ENCODE data around the gene CCR1.

CCR1 gene

GRCh38 chr3:46208167-46208704 lies at the start of gene CCR1:
Gene CCR1 (minus strand): TSS chr3:46208313. CDS start chr3:46204313, 4,000 bp downstream.
- peak; percentile 24 for DNase-seq (ENCODE audit: low read depth)

GRCh38 chr3:46252980-46253379 lies 44.9 kb upstream of the CCR1 start:
- no peak for DNase-seq (ENCODE audit: low read depth)

GRCh38 chr3:46245146-46245545 lies 37.0 kb upstream of the CCR1 start:
- no peak for DNase-seq (ENCODE audit: low read depth)

GRCh38 chr3:46243560-46243959 lies 35.4 kb upstream of the CCR1 start:
- DNase-seq (ENCODE audit: low read depth), result no peak

- DNase-seq (ENCODE audit: low read depth), result no peak
Observed at GRCh38 chr3:46242120-46242519, 34.0 kb upstream of the CCR1 start, which contains the start of gene CCR3. Gene CCR3 (plus strand): TSS chr3:46242460. CDS start chr3:46265159, 22,699 bp downstream.

- no peak for DNase-seq (ENCODE audit: low read depth)
Observed at GRCh38 chr3:46239952-46240351, 31.8 kb upstream of the CCR1 start.

GRCh38 chr3:46239301-46239938 lies 31.3 kb upstream of the CCR1 start:
- DNase-seq (ENCODE audit: low read depth), result no peak

- no peak for DNase-seq (ENCODE audit: low read depth)
Observed at GRCh38 chr3:46238386-46238785, 30.3 kb upstream of the CCR1 start.

GRCh38 chr3:46236294-46237054 lies 28.4 kb upstream of the CCR1 start:
- no peak for DNase-seq (ENCODE audit: low read depth)

- DNase-seq (ENCODE audit: low read depth), result no peak
Observed at GRCh38 chr3:46235425-46235824, 27.3 kb upstream of the CCR1 start.

GRCh38 chr3:46233194-46233593 lies 25.1 kb upstream of the CCR1 start:
- DNase-seq (ENCODE audit: low read depth), result no peak

GRCh38 chr3:46231323-46231722 lies 23.2 kb upstream of the CCR1 start:
- DNase-seq (ENCODE audit: low read depth), result no peak

- DNase-seq (ENCODE audit: low read depth), result no peak
Observed at GRCh38 chr3:46228260-46229242, 20.4 kb upstream of the CCR1 start.

- no peak for DNase-seq (ENCODE audit: low read depth)
Observed at GRCh38 chr3:46222435-46223161, 14.5 kb upstream of the CCR1 start.

GRCh38 chr3:46221938-46222337 lies 13.8 kb upstream of the CCR1 start:
- DNase-seq (ENCODE audit: low read depth), result no peak

- DNase-seq (ENCODE audit: low read depth), result no peak
Observed at GRCh38 chr3:46221391-46221790, 13.3 kb upstream of the CCR1 start.

- DNase-seq (ENCODE audit: low read depth), result no peak
Observed at GRCh38 chr3:46218196-46218709, 10.1 kb upstream of the CCR1 start.

GRCh38 chr3:46215810-46216414 lies 7.8 kb upstream of the CCR1 start:
- DNase-seq (ENCODE audit: low read depth), result no peak

- DNase-seq (ENCODE audit: low read depth), result no peak
Observed at GRCh38 chr3:46214751-46215352, 6.7 kb upstream of the CCR1 start.

GRCh38 chr3:46213201-46213600 lies 5.1 kb upstream of the CCR1 start:
- DNase-seq (ENCODE audit: low read depth), result no peak

Measured in activated gamma-delta T cell treated with anti-CD3 and anti-CD28 coated beads, Interleukin-2, amount 50 U/mL, for 16 hours (primary cell).